Sigmoid colon (tissue), 4 donors: ENCODE measurements around the gene COL4A2.

Experiments used
- EP300 ChIP-seq, 4 donors: sonication (generic); formaldehyde crosslinking; IDR thresholded peaks; one replicate each; pipeline ENCODE4 v1.6.1; 2017; ENCODE audit warnings: antibody characterized with exemption in 4 of 4
- POLR2A ChIP-seq, 2 donors: fragments of 450-650 bp; IDR thresholded peaks; one replicate each; pipeline ENCODE4 v1.6.1; 2016; ENCODE audit warnings: antibody characterized with exemption in 2 of 2, mild to moderate bottlenecking in 2 of 2, moderate library complexity in 2 of 2
- TF ChIP-seq, protein P1 (sequence below), 4 experiments: fragments of 450-650 bp in 3 of 4; fragments of 200-600 bp in 1 of 4; IDR thresholded peaks; one replicate each; pipeline ENCODE4 v1.5.1; 2016 to 2019; ENCODE audit warnings: antibody characterized with exemption in 4 of 4, mild to moderate bottlenecking in 3 of 4, moderate library complexity in 2 of 4

DNA sequence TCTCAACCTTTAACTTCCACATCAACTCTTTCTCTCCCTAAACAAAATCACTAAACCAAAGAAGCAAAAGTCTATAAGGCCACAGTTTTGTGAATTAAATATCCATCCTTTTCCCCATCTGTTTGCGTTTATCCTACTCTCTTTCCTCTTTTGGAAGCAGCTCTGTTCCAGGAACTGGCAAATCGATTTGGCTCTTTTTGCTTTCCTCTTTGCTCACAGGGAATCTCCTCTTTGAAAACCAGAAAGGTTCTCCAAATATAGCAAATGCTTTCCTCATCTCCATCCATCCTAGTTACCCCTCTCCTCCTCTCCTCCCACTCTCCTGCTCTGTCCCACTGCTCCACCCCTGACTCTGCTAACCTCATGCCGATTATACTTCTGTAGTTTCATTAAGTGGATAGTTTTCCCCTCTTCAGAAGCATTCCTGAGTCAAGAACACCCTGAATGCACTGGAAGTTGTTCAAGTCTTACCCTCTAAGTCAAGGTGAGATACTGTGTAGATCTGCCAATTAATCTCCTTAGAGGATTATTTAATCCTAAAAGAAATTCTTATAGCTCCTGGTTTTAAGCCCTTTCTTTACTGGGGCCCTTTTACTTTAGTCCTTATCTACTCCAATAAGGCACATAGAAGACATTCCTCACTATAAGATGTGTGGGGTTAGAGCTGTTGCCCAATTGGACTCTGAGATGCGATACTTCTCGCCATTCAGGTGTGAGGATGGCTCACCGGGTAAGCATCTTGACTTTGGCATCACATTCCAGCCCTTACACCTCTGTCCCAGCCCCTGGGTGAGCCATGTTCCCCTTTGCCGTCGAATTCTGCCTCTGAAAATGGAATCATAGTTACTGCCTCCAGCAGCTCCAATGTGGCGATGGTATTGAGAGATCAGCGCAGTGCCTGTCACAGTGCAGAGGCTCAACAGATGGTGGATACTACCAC is 67.6 kb downstream of the COL4A2 start:
- TF ChIP-seq, protein P1, sequence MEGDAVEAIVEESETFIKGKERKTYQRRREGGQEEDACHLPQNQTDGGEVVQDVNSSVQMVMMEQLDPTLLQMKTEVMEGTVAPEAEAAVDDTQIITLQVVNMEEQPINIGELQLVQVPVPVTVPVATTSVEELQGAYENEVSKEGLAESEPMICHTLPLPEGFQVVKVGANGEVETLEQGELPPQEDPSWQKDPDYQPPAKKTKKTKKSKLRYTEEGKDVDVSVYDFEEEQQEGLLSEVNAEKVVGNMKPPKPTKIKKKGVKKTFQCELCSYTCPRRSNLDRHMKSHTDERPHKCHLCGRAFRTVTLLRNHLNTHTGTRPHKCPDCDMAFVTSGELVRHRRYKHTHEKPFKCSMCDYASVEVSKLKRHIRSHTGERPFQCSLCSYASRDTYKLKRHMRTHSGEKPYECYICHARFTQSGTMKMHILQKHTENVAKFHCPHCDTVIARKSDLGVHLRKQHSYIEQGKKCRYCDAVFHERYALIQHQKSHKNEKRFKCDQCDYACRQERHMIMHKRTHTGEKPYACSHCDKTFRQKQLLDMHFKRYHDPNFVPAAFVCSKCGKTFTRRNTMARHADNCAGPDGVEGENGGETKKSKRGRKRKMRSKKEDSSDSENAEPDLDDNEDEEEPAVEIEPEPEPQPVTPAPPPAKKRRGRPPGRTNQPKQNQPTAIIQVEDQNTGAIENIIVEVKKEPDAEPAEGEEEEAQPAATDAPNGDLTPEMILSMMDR (IDR thresholded peaks at IDR 0.05) = no peak
- TF ChIP-seq POLR2A (IDR thresholded peaks at IDR 0.05) = no peak
- TF ChIP-seq EP300 (IDR thresholded peaks at IDR 0.05) = no peak
